ENCODE measurements around the gene SLC24A3.

The SLC24A3 gene

DNA sequence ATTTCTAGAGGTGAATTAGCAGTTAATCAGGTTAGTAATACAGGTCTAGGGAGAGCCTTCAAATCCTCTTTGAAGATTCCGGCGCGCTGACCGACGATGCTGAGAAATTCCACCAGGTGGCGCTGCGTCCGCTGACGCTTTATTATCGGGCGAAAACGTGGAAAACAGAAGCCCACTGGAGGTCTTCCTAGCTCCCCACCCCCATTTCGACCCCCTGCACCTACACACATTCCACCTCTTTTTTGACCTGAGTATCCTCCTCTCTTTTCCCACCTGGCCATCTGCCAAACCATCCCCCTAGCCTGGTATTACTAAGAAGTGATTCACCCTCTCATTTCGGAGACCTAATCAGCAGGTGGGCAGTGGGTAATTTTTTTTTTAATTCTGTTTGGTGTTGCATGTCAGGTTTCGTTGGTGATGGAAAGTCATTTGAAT lies 480.3 kb downstream of the SLC24A3 start:
- in situ Hi-C loops (cut with MboI; ENCODE audit: low sequenced_read_pairs), result no loop called here

DNA sequence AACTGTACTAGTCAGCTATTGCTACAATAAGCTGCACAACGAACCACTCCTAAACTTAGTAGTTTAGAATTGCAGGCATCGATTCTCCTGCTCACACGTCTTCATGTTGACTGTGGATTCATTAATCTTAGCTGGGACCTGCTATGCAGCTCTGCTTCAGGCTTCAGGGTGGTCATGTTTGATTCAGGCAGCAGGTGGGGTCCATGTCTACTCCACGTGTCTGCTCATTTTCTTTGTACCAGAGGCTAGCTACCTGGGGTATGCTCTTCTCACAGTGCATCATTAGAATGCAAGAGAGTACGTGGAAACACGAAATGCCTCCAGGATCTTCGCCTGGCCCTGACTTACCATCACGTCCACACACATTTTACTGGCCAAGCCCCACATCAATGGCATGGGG lies 481.1 kb downstream of the SLC24A3 start:
- in situ Hi-C loops (cut with MboI; ENCODE audit: low sequenced_read_pairs), result no loop called here

DNA sequence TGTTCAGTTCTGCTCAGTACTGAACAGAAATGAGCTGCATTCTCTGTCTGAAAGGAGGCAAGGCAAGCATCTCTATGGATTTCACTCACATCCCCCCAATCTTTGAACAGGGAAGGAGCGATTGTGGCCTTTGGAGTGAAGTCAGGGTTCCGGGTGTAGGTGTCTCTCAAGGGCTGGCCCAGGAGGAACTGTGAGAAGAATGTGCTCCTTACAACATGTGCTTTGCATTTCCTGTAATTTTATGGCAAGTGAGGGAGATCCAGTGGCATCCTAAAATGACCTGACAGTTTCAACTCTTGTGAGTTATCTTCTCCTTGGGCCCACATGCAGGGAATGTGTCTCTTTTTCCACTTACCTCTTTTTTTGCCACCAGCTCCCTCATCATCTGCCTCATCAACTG lies 482.6 kb downstream of the SLC24A3 start:
- in situ Hi-C loops (cut with MboI; ENCODE audit: low sequenced_read_pairs), result no loop called here

DNA sequence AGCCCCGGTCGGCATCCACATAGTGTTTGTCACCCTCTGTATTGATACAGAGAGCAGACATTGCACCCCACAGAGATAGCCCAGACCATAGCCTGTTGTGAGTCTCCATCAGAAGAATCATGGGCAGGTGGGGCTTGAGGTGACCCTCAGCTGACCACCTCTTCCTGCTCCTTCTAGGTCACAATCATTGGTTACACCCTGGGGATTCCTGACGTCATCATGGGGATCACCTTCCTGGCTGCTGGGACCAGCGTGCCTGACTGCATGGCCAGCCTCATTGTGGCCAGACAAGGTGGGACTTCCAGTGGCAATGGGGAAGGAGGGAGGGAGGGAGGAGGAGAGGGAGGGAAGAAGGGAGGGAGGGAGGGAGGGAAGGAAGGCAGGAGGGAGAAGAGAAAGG lies 484.2 kb downstream of the SLC24A3 start:
- in situ Hi-C loops (cut with MboI; ENCODE audit: low sequenced_read_pairs), result no loop called here

DNA sequence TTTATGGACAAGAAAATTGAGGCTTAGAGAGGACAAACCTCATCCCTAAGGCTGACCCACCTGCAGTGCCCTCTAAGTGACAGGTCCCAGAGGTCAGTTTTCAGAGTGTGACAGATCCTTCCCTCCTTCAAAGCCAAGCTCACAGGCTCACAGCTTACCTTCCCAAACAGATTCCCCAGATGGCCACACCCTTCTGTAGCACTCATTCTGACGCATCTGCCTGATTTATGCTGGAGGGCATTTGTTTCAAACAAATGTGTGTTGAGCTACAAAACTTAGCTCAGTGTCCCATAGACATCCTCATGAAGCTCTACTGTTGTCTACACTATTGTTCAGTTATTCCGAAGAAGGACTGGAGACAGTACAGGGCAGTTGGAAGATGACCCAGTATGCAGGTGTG lies 485.0 kb downstream of the SLC24A3 start:
- in situ Hi-C loops (cut with MboI; ENCODE audit: low sequenced_read_pairs), result no loop called here

DNA sequence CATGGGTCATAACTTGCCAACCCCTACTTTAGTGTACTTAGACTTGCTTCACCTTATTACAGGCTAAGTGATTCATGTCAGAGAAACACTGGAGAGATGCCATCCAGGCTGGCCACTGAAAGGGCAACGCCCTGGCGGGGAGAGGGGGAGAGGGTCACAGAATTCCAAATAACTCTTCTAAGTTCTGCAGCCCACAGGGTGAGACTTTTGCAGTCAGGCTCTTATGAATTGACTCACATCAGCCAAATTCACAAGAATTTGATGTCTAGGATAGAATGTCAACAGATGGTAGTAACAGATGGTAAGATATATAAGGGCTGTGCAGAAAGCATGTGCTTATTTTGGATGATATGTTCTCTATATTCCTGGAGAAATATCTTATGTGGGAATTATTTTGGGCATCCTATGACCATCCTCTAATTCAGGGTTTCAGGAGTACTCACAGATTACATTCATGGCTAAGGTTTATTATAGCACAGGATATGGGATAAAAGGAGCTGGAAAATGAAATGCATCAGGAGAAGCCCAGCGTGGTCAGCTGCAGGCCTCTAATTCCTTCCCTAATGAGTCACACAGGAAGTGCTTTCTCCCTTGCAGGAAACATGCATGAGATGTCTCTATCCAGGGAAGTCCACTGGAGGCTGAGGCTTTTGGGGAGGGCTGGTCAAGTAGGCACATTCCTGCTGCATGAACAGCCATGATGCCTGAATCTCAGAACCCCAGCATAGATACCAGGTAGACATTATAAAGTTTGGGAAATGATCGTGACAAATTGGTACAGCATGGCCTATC lies 486.9 kb downstream of the SLC24A3 start:
- in situ Hi-C loops (cut with MboI; ENCODE audit: low sequenced_read_pairs), result no loop called here

DNA sequence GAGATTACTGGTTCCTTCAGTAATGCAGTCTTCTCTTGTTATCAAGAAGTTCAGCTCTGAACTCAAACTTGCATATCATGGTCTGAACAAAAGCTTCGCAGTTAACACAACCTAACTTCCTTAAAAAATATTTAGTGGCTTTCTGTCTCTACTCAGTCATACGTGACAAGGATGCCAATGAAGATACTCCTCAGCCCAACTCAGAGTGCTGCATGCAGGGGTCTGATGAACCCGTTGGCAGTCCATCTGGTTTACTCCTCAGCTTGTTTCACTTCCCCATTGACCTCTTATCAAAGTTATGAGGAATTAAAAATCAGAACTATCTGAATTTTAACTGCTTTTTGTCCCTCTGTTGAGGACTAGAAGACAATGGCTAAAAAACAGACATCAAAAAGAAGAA lies 489.0 kb downstream of the SLC24A3 start:
- in situ Hi-C loops (cut with MboI; ENCODE audit: low sequenced_read_pairs), result no loop called here

DNA sequence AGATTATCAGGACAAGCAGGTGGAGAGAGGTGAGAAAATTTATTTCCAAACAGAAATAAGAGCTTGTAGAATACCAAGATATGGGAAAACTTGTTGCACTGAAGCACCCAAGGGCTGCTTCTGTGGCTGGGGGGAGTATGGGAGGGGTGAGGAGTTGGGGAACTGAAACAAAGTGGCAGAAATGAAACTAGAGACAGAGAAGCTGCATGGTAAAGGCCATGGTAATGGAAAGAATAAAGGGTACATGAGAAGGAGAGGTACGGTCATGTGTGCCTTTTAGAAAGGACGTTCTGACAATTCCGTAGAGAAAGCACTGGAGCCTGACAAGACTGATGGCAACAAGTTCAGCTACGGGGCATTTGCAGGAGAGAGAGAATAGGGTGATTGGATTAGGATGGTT lies 494.0 kb downstream of the SLC24A3 start:
- in situ Hi-C loops (cut with MboI; ENCODE audit: low sequenced_read_pairs), result no loop called here

DNA sequence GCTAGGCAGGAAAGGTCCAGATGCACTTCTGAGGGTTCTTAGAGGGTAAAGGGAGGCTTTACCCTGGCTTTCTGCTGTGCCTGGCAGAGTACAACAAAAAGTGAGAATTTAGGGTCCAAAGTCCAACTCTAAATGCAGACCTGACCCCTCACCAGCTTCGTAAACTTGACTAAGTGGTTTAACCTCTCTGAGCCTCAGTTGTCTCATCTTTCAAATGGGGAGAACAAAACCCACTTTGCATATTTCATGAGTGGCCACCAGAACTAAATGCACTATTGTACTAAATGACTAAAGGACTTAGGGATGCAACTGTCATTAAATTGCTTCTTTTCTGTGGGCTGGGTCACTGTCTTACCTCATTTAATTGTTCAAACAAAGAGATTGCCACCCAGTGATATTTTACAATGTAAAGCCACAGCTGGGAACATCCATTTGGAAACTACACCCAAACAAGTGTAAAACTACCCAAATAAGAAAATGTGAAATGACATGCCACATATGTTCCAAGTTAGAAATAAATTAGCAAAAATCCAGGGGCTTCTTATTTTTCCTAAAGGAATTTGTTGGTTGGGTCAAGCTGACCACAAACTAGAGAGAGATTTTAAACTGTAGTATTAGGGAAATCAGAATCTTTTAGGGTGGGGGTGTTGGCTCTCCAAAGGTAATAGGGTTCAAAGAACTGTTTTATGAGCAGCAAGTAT lies 497.3 kb downstream of the SLC24A3 start:
- in situ Hi-C loops (cut with MboI; ENCODE audit: low sequenced_read_pairs), result no loop called here

DNA sequence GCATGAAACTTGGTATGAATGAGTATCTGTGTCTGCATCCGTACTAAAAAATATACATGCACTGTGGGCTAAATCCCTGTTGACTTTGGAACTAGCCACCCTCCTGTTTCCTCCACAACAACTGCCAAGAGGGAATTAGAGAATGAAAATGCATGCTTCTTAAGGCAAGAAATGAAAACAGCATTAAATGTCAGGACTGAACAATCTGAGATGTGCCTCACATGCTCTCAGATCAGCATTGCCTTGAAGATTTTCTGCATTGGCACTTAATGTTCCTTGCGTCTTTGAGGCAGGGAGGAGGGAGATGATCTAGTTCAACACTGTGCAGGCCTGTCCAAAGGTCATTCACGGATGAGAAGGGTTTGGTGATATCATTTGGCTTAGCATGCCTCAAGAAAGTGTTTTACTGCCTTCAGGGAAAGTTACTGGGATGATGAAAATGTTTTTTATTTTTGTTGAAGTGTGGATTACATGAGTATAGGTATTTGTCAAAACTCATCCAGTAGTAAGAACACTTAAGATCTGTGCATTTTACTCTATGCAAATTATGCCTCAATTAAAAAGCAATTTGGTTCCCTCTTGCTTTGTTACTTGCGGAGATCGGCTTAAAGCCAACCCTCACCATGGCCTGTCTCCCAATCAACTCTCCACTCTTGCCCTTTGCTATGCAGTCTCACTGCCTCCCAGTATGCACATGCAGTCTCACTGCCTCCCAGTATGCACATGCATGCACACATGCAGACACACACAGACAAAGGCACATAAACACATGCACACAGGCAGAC lies 498.1 kb downstream of the SLC24A3 start:
- in situ Hi-C loops (cut with MboI; ENCODE audit: low sequenced_read_pairs), result no loop called here

DNA sequence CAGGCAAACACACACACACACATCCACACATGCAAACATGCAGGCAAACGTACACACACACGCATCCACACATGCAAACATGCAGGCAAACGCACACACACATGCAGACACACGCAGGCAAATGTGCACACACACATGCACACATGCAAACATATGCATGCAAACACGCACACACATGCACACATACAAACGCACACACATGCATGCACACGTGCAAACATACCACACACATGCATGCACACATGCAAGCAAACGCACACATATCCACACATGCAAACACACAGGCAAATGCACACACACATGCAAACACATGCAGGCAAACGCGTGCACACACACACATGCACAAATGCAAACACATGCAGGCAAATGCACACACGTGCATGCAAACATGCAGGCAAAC lies 498.7 kb downstream of the SLC24A3 start:
- in situ Hi-C loops (cut with MboI; ENCODE audit: low sequenced_read_pairs), result no loop called here

DNA sequence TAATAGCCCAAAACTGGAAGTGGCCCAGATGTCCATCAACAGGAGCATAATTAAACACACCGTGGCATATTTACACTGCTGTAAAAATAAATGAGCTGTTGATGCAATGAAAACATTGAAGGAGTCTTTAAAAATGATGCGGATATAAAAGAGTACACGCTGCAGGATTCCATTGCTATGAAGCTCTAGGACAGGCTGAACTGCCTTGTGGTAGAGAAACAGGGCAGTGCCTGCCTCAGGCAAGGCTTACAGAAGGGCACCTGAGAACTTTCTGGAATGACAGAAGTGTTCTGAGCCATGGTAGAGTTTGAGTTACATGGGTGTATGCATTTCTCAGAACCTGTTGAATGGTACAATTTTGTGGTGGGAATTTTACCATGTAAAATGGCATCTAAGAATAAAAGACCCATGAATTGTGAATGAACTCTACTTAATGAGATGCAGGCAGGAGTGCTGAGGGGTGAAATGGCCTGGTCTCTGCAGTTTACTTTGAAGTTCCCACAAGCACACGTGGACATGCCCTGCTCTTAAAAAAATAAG lies 500.3 kb downstream of the SLC24A3 start:
- in situ Hi-C loops (cut with MboI; ENCODE audit: low sequenced_read_pairs), result no loop called here

DNA sequence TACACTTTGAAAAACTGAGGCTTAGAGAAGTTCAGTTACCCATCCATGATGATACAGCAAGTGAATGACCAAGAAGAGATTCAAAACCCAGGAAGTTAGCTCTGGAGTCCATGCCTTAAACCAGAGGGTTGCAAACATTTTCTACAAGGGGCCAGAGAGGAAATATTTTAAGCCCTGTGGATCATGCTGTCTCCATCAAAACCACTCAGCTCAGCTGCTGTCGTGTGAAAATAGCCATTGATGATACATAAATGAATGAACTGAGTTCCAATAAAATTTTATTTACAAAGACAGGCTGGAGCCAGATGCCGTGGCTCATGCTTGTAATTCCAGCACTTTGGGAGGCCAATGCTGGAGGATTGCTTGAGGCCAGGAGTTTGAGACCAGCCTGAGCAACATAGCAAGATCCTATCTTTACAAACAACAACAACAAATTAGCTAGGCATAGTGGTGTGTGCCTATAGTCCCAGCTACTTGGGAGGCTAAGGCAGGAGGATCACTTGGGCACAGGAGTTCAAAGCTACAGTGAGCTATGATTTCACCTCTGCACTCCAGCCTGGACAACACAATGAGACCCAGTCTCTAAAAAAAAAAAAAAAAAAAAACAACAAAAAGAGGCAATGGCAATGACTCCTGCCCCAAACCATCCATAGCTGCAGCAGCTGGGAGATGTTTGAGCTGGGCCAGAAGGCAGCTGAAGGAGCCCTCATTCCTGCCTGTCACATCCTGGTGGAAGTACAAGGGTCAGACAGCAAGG lies 501.6 kb downstream of the SLC24A3 start:
- in situ Hi-C loops (cut with MboI; ENCODE audit: low sequenced_read_pairs), result no loop called here

DNA sequence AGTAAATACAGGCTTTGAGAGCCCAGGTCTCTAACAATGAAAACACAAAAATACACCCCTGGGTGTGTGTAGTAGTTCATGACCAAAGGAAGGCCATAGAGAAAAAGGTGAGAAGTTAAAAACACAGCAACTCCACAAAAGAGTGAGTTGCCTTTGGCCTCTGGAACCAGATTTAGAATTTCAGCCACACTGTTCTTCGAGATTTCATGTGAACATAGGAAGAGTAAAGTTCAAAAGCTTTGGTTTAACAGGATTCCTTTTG lies 502.1 kb downstream of the SLC24A3 start:
- in situ Hi-C loops (cut with MboI; ENCODE audit: low sequenced_read_pairs), result no loop called here

DNA sequence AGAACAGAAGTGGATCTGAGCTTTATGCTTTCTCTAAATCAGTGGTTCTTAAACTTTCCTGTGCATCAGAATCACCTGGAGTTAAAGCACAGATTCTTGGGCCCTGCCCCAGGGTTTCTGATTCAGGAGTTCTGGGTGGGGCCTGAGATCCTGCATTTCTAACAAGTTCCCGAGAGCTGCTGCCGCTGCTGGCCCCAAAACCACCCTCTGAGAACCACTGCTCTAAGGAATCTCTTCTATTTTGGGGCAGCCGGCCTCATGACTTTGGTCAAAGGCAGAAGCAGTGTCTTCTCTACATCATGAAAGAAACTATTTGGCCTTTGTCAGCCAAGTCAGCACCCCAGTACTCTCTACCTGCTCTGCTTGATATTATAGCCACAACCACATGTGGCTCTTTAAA lies 503.5 kb downstream of the SLC24A3 start:
- in situ Hi-C loops (cut with MboI; ENCODE audit: low sequenced_read_pairs), result no loop called here

DNA sequence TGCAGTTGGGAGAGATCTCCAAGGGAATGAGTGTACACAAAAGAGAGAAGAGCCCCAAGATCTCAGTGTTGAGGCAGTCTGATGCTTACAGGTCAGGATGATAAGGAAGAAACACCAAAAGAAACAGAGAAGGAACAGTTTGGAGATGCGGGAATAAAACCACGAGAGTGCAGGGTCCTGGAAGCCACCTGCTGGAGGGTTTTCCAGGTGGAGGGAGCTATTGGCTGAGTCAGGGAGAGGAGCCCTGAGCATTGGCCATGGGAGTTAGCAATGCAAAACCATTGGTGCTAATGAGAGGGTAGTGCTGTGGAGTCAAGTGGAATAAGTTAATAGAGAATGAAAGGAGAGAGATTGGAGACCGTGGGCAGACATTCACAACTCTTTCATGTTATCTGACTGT lies 506.4 kb downstream of the SLC24A3 start:
- in situ Hi-C loops (cut with MboI; ENCODE audit: low sequenced_read_pairs), result no loop called here

DNA sequence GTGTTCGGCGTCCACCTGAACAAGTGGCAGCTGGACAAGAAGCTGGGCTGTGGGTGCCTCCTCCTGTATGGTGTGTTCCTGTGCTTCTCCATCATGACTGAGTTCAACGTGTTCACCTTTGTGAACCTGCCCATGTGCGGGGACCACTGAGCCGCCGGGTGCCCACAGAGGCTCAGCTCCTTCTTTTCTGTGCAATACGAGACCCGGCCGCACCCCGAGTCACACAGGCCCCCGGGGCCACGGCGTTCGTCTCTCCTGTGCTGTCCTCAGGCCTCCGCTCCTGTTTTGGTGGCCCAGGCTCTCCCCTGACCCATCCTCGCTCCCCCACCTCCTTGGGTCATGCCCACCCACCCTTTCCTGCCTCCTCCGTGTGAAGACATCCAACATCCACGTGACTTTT lies 508.5 kb downstream of the SLC24A3 start:
- in situ Hi-C loops (cut with MboI; ENCODE audit: low sequenced_read_pairs), result no loop called here

DNA sequence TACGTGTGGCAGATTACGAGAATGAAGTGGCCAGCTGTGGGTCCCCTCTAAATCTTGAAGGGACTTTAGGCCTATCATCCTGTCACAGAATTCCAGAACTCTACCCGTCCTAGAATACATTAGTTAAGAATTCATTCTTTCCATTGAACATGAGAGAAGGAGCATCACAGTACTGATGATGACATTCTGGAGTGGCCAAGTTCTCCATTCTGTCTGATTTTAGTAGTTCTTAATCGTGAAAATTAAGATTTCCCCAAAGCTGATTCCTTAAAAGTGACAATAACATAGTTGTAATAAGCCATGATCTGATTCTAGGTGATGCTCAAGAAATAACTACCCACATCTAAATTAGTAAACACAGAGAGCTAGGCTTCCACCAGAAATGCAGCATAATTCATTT lies 510.6 kb downstream of the SLC24A3 start:
- in situ Hi-C loops (cut with MboI; ENCODE audit: low sequenced_read_pairs), result no loop called here

DNA sequence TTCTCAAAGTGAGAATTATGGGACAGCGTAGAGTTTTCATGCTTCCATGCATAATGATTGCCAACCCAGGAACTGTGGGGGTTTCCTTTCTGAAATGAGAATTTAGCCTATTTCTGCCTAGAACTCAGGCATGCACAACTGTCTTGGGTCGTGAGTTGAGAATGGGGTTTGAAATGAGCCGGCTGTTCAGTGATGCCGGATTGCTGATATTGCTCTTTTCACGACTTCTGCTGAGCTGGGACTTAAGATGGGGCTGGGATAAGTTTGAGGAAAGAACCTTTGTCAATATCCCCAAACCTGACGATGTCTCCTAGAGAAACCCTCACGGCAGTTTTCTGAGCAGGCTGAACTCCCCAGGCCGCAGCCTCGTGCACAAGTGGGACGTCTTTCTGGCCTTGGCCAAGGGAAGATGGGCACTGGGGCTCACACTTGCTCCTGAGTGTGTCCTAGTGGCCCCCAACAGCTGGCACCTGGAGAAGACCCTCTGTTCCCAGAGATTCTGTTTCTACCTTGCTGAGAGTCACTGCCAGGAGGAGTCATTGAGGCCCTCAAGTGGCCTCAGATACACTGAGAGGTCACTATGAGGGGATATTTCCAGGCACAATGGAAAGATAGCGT lies 511.5 kb downstream of the SLC24A3 start:
- in situ Hi-C loops (cut with MboI; ENCODE audit: low sequenced_read_pairs), result no loop called here

DNA sequence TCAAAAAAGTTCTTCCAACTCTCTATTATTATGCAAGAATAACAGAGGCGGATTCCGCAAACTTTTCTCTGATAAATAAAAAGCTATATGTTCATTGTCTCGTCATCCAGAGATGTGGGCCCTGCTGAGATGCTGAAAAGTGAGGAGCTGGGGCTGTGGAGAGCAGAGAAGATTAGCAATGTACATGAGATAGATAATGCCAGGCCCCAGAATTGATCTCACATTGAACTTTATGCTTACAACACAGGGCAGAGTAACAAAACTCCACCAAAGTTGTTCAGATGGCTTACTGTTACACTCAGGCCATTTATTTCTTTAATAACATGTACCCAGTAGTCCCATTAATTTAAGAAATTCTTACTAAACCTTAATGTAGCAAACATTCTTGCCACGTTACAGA lies 512.9 kb downstream of the SLC24A3 start:
- in situ Hi-C loops (cut with MboI; ENCODE audit: low sequenced_read_pairs), result no loop called here
